HG02981 (cell line): Measurements from ENCODE around the gene GDPD2.
"Not testable (repeated sequence)": the region's sequence is repeated elsewhere in the genome, so short reads cannot be mapped to it uniquely, and the experiment has no call there.

ENCODE experiments used
- ATAC-seq: cut with Tn5 transposase; IDR thresholded peaks from one replicate; pipeline ENCODE4 v1.9.1; 2021; ENCODE audit warnings: mild to moderate bottlenecking, moderate library complexity; ENCODE audit not compliant: unreplicated experiment

GDPD2 gene

GRCh38 chrX:70422851-70423341 is at the start of gene GDPD2:
Gene GDPD2 (plus strand): TSS chrX:70423314. CDS start chrX:70424985, 1,671 bp downstream.
- no peak for ATAC-seq

- no peak for ATAC-seq
Observed at GRCh38 chrX:70386235-70386634, 36.9 kb upstream of the GDPD2 start.

GRCh38 chrX:70398899-70399298 is 24.2 kb upstream of the GDPD2 start:
- ATAC-seq: no peak

DNA sequence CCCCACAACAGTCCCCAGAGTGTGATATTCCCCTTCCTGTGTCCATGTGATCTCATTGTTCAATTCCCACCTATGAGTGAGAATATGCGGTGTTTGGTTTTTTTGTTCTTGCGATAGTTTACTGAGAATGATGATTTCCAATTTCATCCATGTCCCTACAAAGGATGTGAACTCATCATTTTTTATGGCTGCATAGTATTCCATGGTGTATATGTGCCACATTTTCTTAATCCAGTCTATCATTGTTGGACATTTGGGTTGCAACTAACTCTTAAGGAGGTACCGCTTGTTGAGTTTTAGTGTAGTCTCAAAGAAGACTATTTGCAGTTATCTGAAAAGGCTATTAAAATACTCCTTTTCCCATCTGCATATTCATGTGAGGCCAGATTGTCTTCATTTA is 22.9 kb upstream of the GDPD2 start:
- not testable (repeated sequence) for ATAC-seq

DNA sequence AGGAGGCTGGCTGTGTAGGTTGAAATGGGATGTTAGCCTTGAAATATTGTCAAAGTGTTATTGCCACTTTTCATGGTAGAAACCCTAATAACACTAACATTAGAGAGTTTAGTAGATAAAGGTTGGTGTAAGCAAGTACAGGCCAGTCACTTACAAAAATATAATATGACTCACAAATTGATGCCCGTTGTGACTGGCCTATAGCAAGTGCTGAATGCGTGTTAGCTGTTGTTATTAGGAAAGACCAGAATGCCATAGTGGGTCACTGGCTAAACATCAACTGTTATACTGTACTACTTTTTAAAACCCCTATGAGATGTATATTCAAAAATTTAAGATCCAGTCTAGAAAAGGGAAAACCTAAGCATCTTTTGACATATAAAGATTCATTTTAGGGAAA is 20.4 kb upstream of the GDPD2 start:
- ATAC-seq: no peak

- ATAC-seq: no peak
Observed at GRCh38 chrX:70405003-70405402, 18.1 kb upstream of the GDPD2 start.

DNA sequence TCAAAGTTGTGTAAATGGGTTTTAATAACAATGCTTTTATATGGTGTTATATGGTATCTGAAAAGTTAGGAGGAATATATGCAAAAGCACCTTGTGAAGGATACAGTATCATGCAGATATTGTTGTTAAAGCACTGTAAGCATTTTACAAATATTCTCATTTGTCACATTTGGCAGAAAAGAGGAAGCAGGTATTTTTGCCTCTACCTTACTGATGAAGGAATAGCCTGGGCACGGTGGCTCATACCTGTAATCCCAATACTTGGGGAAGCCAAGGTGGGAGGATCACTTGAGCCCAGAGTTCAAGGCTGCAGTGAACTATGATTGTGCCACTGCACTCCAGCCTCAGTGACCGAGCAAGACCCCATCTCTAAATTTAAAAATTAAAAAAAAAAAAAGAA is 12.2 kb upstream of the GDPD2 start:
- ATAC-seq: no peak

- ATAC-seq: no peak
Observed at GRCh38 chrX:70411475-70411874, 11.6 kb upstream of the GDPD2 start.

GRCh38 chrX:70421618-70422017 is 1.5 kb upstream of the GDPD2 start:
- no peak for ATAC-seq

DNA sequence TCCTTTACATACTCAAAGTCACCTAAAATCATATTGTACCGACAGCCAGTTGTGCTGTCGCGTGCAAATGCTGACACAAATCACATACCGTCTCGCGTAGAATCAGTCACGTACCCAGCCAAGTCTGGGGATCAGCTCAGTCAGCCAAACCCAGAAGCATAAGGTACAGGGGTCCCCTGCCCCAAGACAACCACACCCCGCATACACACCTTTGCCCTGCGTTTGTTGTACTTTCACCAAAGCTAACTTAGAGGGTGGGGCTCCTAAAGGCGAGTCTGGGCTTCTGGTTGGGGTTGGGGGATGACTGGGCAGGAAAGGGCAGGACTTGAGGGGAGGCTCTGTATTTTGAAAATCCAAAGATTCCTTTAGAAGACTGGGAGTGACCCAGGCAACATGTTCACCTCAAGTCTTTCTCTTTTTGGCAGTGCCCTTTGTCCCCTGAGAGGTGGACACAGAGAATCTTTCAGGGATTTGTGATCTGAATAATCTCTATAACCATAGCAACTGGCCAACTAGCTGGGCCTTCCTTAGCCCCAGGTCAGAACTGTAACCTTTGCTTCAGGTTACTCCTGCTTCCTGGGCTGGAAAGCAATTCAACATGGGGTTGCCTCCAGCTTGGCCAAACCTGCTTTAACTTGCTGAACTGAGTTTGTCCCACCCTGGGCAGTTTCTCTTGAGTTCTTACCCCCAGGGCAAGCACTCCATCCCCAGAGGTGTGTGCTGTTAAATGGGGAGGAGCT is 992 bp downstream of the GDPD2 start:
- no peak for ATAC-seq

- ATAC-seq: no peak
Observed at GRCh38 chrX:70424801-70425200, 1.7 kb downstream of the GDPD2 start.

GRCh38 chrX:70426286-70427278 is 3.5 kb downstream of the GDPD2 start:
- no peak for ATAC-seq

GRCh38 chrX:70427365-70427764 is 4.3 kb downstream of the GDPD2 start:
- no peak for ATAC-seq

DNA sequence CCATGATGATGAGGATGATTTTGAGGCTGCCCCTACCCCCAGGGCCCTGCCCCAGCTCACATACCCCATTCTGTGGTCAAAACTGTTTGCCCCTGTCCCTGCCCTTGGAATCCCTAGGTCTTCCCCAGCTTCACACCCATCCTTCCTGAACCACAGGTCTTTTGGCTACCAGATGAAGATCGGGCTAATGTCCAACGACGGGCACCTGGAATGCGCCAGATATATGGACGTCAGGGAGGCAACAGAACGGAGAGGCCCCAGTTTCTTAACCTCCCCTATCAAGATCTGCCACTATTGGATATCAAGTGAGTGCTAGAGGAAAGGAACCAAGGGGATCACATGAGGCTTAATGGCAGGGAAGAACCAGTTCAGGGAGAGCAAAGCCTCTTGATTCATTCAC is 6.6 kb downstream of the GDPD2 start:
- ATAC-seq: no peak

- ATAC-seq: no peak
Observed at GRCh38 chrX:70432936-70433847, 10.1 kb downstream of the GDPD2 start.

DNA sequence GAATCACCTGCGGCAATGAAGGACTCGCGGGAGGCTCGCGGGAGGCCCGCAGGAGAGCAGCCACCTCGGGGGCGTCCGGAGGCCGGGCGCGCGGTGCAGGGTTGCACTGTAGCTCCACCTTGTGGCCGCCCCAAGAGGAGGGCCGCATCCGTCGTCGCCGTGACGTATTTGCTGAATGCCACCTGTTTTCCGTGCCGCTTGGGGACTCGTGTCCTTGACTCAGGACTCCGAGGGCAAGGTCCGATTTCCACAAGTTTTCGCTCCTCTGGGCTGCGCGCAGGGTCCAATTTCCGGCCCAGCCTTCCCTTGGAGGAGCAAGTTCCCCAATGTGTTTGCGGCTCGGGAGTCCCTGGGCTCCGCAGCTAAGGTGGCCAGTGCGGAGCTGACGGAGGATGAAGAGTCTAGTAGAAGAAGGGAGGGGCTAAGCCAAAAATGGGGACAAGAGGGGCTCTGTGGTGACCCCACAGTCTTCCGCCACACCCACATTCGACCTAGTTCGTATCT is 10.8 kb downstream of the GDPD2 start:
- peak; percentile 62 for ATAC-seq

DNA sequence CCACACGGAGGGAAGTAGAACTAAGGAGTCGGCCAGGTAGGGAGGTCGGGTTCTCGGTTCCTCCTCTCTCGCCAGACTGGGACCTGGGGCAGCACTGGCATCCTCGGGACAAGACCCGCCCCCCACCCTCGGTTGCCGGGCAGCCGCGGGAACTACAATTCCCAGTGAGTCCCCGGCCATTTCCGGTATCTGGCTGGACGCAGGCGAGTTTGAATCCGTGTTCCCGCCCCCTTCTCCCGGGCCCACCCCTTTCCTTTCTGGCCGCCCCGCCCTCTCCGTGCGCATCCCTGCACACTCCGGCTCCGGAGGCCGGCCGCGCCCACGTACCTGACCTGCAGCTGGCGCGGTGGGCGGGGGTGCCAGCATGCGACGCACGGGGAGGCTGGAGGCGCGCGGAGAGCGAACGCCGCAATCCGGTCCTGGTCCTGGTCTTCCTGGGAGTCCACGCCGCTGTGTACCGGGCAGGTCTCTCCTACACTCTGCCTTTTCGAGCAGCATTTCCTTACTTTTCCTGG is 11.3 kb downstream of the GDPD2 start:
- peak; percentile 50 for ATAC-seq

GRCh38 chrX:70434914-70435586 is 11.9 kb downstream of the GDPD2 start:
- ATAC-seq: no peak

- ATAC-seq: no peak
Observed at GRCh38 chrX:70436343-70436742, 13.2 kb downstream of the GDPD2 start.

DNA sequence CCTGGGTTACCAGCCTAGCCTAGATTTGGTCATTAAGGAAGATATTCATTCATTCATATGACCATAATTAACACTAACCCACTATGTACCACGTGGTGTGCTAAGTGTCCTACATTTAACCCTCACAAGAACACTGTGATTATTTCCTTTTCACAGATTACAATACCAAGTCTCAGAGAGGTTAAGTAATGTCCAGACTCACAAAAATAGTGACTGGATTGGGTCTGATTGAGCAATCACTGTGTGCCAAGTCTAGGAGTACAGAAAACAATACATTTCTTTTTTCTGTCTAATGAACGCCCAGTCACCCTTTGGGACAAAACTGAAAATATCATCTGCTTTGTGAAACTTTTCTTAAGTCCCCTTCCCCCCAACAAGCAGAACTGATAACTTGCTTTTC is 13.9 kb downstream of the GDPD2 start:
- ATAC-seq: no peak
